Globus pallidus (tissue), 1 donor: ENCODE data around the gene RTBDN.
"Not testable (repeated sequence)": the region's sequence is repeated elsewhere in the genome, so short reads cannot be mapped to it uniquely, and the experiment has no call there.

ENCODE experiments used
- DNase-seq: peaks from one replicate; pipeline ENCODE4 v3.0.0-alpha.2; 2015; ENCODE audit warnings: low spot score

RTBDN gene

GRCh38 chr19:12817810-12818209, 16.6 kb downstream of the RTBDN start:
- DNase-seq, result not testable (repeated sequence)

- not testable (repeated sequence) for DNase-seq
Measured at GRCh38 chr19:12817188-12817587, 17.2 kb downstream of the RTBDN start.

- DNase-seq, result no peak
Measured at GRCh38 chr19:12815088-12815487, 19.3 kb downstream of the RTBDN start.

- peak; percentile 85 for DNase-seq
Measured at GRCh38 chr19:12806242-12807081, 27.9 kb downstream of the RTBDN start, which contains the start of gene RNASEH2A. RNASEH2A (plus strand) TSS chr19:12806584; CDS start chr19:12806674, 90 bp downstream.

- no peak for DNase-seq
Measured at GRCh38 chr19:12804051-12804450, 30.3 kb downstream of the RTBDN start.

GRCh38 chr19:12802267-12803106, 31.9 kb downstream of the RTBDN start:
- DNase-seq, result peak; percentile 16

GRCh38 chr19:12801466-12802266, 32.7 kb downstream of the RTBDN start, which contains the start of the genes PRDX2 and THSD8:
PRDX2 (minus strand) TSS chr19:12801800; CDS start chr19:12801261, 539 bp downstream.
THSD8 (plus strand) TSS chr19:12802069; CDS start chr19:12802072, 3 bp downstream.
- peak; percentile 73 for DNase-seq

GRCh38 chr19:12800923-12801465, 33.4 kb downstream of the RTBDN start:
- DNase-seq, result no peak

GRCh38 chr19:12800466-12800770, 34.0 kb downstream of the RTBDN start:
- DNase-seq, result no peak

GRCh38 chr19:12799742-12800465, 34.5 kb downstream of the RTBDN start:
- no peak for DNase-seq

GRCh38 chr19:12797607-12798006, 36.8 kb downstream of the RTBDN start:
- DNase-seq, result not testable (repeated sequence)

- no peak for DNase-seq
Measured at GRCh38 chr19:12797141-12797587, 37.2 kb downstream of the RTBDN start.

GRCh38 chr19:12796146-12797071, 38.0 kb downstream of the RTBDN start:
- peak; percentile 80 for DNase-seq

GRCh38 chr19:12794971-12795381, 39.4 kb downstream of the RTBDN start:
- DNase-seq, result no peak

- no peak for DNase-seq
Measured at GRCh38 chr19:12794196-12794941, 40.0 kb downstream of the RTBDN start.

GRCh38 chr19:12793290-12794195, 40.8 kb downstream of the RTBDN start:
- peak; percentile 93 for DNase-seq

GRCh38 chr19:12792853-12793289, 41.5 kb downstream of the RTBDN start:
- no peak for DNase-seq
